HG02571 (cell line): ENCODE data around the gene ACSS1.

Source experiments
- ATAC-seq: cut with Tn5 transposase; IDR thresholded peaks from one replicate; pipeline ENCODE4 v1.9.1; 2021; ENCODE audit warnings: mild to moderate bottlenecking, moderate library complexity; ENCODE audit not compliant: unreplicated experiment

ACSS1 gene

DNA sequence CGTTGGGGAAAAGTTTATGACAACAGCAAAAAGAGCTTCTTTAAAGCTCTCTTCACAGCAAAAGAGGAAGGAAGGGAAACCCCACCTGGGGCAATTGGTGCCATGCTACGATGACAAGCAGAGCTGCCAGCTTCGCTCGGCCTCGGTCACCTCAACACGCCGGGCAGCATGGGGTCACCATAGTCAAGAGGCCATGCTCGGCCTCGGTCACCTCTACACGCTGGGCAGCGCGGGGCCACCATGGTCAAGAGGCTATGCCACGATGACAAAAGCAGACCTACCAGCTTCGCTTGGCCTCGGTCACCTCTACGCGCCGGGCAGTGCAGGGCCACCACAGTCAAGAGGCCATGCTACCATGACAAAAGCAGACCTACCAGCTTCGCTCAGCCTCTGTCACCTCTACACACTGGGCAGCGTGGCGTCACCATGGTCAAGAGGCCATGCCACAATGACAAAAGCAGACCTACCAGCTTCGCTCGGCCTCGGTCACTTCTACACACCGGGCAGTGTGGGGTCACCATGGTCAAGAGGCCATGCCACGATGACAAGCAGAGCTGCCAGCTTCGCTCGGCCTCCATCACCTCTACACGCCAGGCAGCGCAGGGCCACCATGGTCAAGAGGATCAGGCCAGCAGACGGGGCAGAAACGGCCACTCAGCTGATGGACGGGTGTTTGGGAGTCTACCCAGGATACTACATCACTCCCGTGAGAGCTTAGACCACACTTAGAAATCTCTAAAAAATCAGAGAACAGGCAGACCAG, 77.5 kb downstream of the ACSS1 start:
- ATAC-seq: no peak

GRCh38 chr20:24979036-24979960, 78.6 kb downstream of the ACSS1 start:
- ATAC-seq: no peak

- ATAC-seq: no peak
Measured at GRCh38 chr20:24978513-24978912, 79.4 kb downstream of the ACSS1 start.

- ATAC-seq: no peak
Measured at GRCh38 chr20:24977797-24978196, 80.1 kb downstream of the ACSS1 start.

GRCh38 chr20:24977336-24977735, 80.6 kb downstream of the ACSS1 start:
- no peak for ATAC-seq

GRCh38 chr20:24972341-24972740, 85.6 kb downstream of the ACSS1 start:
- no peak for ATAC-seq

- ATAC-seq: no peak
Measured at GRCh38 chr20:24971376-24972101, 86.4 kb downstream of the ACSS1 start.

GRCh38 chr20:24970754-24971153, 87.2 kb downstream of the ACSS1 start:
- ATAC-seq: no peak

GRCh38 chr20:24970030-24970553, 87.8 kb downstream of the ACSS1 start:
- ATAC-seq: no peak

GRCh38 chr20:24969186-24970029, 88.5 kb downstream of the ACSS1 start:
- ATAC-seq: no peak

DNA sequence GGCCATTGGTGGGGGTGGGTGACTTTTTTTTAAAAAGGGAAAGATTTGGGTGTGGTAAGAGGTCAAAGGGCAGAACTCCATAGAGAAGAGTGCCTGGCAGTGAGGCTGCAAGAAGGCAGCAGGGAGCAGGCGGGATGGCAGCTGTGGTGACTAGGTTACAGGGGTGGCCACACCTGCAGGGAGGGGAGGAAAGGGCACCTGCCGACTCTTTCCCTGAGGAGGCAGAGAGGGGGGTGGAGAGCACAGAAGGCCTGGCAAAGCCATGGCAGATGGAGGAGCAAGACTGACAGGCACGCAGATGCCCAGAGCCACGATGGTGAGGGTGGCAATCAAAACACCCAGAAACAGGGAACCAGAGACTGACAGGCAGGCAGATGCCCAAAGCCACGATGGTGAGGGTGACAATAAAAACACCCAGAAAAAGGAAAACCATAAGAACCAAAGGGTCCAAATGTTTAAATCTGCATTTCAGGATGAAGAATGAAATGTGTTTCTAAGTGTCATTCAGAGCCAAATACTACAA, 89.6 kb downstream of the ACSS1 start:
- no peak for ATAC-seq

- no peak for ATAC-seq
Measured at GRCh38 chr20:24966317-24967012, 91.5 kb downstream of the ACSS1 start.

DNA sequence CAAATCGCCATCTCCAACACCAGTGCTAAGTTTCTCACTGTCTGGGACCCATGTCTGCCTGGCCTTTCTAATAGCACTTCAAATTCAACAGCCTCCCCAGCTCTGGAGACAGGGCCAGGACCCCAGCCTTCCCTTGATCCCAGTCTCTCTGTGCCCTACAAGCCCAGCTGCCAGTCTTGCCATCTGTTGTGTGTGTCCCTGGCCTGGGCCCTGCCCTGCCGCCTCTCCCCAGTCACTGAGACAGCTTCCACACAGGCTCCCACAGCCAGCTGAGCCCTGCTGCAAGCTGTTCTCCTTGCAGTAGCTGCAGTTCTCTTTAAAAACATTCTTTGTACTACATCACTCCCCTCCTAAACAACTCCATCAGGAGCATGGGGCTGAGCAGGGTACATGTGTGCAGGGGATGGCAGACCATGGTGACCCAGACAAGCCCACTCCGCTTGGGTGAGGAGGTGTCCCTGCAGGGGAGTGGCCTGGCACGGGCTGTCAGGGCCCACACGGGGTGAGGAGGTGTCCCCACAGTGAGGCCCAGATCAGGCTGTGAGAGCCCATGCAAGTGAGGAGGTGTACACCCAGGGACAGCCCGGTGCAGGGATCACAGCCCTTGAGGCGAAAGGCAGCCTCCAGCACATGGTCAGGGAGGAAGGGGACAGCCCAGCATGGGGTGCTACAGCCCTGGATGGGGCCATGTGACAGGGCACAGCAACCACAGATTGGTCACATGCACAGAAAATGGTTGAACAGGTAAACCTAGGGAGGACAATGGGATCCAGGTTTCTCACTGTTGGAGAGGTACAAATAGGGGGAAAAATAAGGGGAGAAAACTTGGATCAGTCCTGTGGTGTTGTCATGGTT, 92.6 kb downstream of the ACSS1 start:
- no peak for ATAC-seq

DNA sequence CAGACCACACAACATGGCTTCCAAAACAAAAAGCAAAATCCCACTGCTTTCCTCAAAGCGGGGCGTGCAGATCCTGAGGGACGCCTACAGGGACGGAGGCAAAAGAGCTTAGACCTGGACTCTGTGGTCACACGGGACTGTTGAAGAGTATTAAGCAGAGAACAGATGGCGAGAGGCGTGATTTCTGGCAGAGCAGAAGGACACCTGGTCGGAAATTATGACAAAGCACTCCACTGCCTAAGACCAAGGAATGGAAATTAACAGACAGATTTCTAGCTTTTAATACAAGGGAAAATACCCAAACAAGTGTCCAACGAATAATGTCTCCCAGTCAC, 93.5 kb downstream of the ACSS1 start:
- no peak for ATAC-seq

DNA sequence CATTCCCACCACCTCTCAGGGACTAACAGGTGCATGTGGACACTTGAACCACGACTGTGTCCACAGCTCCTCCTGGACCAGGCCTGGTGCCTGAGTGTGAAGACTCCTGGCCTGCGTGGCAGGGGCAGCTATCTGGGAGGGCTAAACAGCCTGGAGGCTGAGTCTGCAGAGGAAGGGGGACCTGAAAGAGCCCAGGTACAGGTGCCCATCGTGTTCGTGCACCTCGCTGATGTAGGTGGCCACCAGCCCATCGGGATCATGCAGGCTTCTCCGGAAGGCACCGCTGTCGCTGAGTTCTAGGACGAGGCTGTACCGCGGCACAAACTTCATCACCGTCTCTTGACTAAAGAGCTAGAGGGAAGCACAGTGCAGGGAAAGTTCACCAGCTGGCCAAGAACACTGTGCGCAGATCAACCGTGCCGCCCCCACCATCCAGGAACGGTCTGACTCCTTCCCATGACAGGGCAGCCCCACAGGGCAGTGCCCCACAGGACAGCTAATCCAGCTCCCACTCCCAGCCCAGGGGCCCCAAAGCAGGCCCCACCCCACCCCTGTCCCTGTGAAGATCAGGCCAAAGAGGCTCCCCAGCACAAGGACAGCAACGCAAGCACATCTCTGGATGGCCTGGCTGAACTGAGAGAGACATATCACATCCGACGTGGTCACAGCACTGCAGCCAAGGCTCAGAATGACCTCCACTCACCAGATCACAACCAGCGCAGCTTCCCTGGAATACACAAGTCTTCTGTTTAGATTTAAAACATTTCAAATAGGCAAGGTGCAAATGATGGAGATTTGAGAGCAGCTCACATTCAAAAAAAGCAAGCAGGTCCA, 94.0 kb downstream of the ACSS1 start:
- no peak for ATAC-seq

- no peak for ATAC-seq
Measured at GRCh38 chr20:24962510-24962909, 95.4 kb downstream of the ACSS1 start.

- ATAC-seq: no peak
Measured at GRCh38 chr20:24962182-24962492, 95.8 kb downstream of the ACSS1 start.
